SK-N-SH treated with all-trans-retinoic acid at 6 μM for 48 hours (cell line): ENCODE measurements around the gene SCYL1.

ENCODE experiments used
- ARNTL ChIP-seq: fragments of 450-650 bp; formaldehyde crosslinking; IDR thresholded peaks from 2 replicates; pipeline ENCODE4 v1.5.0; 2020; ENCODE audit warnings: low read depth, mild to moderate bottlenecking, moderate library complexity, borderline replicate concordance
- BACH2 ChIP-seq: fragments of 250-450 bp; sonication (Bioruptor Pico); IDR thresholded peaks from 2 replicates; pipeline ENCODE4 v1.9.0; 2021; ENCODE audit warnings: mild to moderate bottlenecking, borderline replicate concordance
- CREB5 ChIP-seq: fragments of 250-450 bp; sonication (Bioruptor Pico); IDR thresholded peaks from 2 replicates; pipeline ENCODE4 v1.5.1; 2020; ENCODE audit warnings: low read depth, mild to moderate bottlenecking, moderate library complexity
- CSDC2 ChIP-seq: fragments of 250-450 bp; sonication (Bioruptor Pico); IDR thresholded peaks from 2 replicates; pipeline ENCODE4 v1.5.0; 2020; ENCODE audit warnings: mild to moderate bottlenecking, moderate library complexity
- ESRRG ChIP-seq: fragments of 250-450 bp; sonication (Bioruptor Pico); IDR thresholded peaks from 2 replicates; pipeline ENCODE4 v1.6.1; 2021; ENCODE audit warnings: mild to moderate bottlenecking
- GLIS3 ChIP-seq: fragments of 250-450 bp; sonication (Bioruptor Pico); IDR thresholded peaks from 2 replicates; pipeline ENCODE4 v1.5.0; 2020; ENCODE audit warnings: mild to moderate bottlenecking, moderate library complexity
- ISL1 ChIP-seq: fragments of 250-450 bp; sonication (Bioruptor Pico); IDR thresholded peaks from 2 replicates; pipeline ENCODE4 v2.1.2; 2022; ENCODE audit warnings: mild to moderate bottlenecking, moderate library complexity
- OSR1 ChIP-seq: fragments of 250-450 bp; sonication (Bioruptor Pico); IDR thresholded peaks from 2 replicates; pipeline ENCODE4 v1.8.0; 2022; ENCODE audit warnings: moderate library complexity, mild to moderate bottlenecking, inconsistent platforms
- TOX ChIP-seq: fragments of 250-450 bp; sonication (Bioruptor Pico); IDR thresholded peaks from 2 replicates; pipeline ENCODE4 v1.8.0; 2021; ENCODE audit warnings: mild to moderate bottlenecking, moderate library complexity, borderline replicate concordance
- ZFP3 ChIP-seq: fragments of 250-450 bp; sonication (Bioruptor Pico); IDR thresholded peaks from 2 replicates; pipeline ENCODE4 v1.5.0; 2020; ENCODE audit warnings: mild to moderate bottlenecking, moderate library complexity
- ZNF565 ChIP-seq: fragments of 450-650 bp; formaldehyde crosslinking; conservative IDR thresholded peaks from 2 replicates; pipeline ENCODE4 v1.5.0; 2020; ENCODE audit warnings: low read depth, mild to moderate bottlenecking, moderate library complexity
- TF ChIP-seq, protein P1 (sequence below): fragments of 250-450 bp; sonication (Bioruptor Pico); IDR thresholded peaks from 2 replicates; pipeline ENCODE4 v1.5.1; 2021; ENCODE audit warnings: mild to moderate bottlenecking, moderate library complexity
- TF ChIP-seq, protein P2 (sequence below): fragments of 250-450 bp; sonication (Bioruptor Pico); IDR thresholded peaks from 2 replicates; pipeline ENCODE4 v1.8.0; 2020; ENCODE audit warnings: mild to moderate bottlenecking, moderate library complexity, borderline replicate concordance

GRCh38 chr11:65526744-65527143 is 1.9 kb downstream of the SCYL1 start:
- TF ChIP-seq BACH2 (no peak), GLIS3 (CRISPR knock-in tag) (no peak), ARNTL (CRISPR knock-in tag) (no peak), CSDC2 (CRISPR knock-in tag) (no peak), TOX (no peak), ZFP3 (CRISPR knock-in tag) (no peak), CREB5 (CRISPR knock-in tag) (no peak), ZNF565 (CRISPR knock-in tag) (no peak), OSR1 (CRISPR knock-in tag) (no peak), ISL1 (CRISPR knock-in tag) (no peak), ESRRG (no peak)
- TF ChIP-seq, protein P1, sequence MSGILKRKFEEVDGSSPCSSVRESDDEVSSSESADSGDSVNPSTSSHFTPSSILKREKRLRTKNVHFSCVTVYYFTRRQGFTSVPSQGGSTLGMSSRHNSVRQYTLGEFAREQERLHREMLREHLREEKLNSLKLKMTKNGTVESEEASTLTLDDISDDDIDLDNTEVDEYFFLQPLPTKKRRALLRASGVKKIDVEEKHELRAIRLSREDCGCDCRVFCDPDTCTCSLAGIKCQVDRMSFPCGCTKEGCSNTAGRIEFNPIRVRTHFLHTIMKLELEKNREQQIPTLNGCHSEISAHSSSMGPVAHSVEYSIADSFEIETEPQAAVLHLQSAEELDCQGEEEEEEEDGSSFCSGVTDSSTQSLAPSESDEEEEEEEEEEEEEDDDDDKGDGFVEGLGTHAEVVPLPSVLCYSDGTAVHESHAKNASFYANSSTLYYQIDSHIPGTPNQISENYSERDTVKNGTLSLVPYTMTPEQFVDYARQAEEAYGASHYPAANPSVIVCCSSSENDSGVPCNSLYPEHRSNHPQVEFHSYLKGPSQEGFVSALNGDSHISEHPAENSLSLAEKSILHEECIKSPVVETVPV (CRISPR knock-in tag): no peak
- TF ChIP-seq, protein P2, sequence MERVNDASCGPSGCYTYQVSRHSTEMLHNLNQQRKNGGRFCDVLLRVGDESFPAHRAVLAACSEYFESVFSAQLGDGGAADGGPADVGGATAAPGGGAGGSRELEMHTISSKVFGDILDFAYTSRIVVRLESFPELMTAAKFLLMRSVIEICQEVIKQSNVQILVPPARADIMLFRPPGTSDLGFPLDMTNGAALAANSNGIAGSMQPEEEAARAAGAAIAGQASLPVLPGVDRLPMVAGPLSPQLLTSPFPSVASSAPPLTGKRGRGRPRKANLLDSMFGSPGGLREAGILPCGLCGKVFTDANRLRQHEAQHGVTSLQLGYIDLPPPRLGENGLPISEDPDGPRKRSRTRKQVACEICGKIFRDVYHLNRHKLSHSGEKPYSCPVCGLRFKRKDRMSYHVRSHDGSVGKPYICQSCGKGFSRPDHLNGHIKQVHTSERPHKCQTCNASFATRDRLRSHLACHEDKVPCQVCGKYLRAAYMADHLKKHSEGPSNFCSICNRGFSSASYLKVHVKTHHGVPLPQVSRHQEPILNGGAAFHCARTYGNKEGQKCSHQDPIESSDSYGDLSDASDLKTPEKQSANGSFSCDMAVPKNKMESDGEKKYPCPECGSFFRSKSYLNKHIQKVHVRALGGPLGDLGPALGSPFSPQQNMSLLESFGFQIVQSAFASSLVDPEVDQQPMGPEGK (CRISPR knock-in tag): no peak
